Nucleus accumbens (tissue), 56 donors: ENCODE measurements around the gene SMAD6.

ENCODE experiments used
- DNase-seq, 56 donors: peaks; one replicate each; lab custom pipeline; 2025; lab: John Stamatoyannopoulos, UW

The SMAD6 gene

DNA sequence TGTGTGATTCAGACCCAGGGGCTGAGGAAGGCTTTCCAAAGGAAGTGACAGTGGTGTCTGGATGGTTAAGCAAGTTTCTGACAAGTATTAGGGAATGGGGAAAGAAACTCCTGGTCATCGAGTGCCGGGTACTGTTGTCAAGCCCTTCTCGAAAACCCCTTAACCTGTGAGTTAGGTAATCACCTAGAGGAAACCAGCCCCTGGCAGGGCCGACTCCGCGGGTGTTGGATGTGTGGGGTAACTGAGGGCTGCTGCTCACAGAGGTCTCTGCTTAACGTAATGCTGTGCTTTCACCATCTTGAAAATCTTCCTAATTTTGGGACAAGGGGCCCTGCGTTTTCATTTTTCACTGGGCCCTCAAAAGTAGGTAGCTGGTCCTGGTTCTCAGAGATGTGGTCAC, 67.0 kb downstream of the SMAD6 start:
- DNase-seq = no peak

DNA sequence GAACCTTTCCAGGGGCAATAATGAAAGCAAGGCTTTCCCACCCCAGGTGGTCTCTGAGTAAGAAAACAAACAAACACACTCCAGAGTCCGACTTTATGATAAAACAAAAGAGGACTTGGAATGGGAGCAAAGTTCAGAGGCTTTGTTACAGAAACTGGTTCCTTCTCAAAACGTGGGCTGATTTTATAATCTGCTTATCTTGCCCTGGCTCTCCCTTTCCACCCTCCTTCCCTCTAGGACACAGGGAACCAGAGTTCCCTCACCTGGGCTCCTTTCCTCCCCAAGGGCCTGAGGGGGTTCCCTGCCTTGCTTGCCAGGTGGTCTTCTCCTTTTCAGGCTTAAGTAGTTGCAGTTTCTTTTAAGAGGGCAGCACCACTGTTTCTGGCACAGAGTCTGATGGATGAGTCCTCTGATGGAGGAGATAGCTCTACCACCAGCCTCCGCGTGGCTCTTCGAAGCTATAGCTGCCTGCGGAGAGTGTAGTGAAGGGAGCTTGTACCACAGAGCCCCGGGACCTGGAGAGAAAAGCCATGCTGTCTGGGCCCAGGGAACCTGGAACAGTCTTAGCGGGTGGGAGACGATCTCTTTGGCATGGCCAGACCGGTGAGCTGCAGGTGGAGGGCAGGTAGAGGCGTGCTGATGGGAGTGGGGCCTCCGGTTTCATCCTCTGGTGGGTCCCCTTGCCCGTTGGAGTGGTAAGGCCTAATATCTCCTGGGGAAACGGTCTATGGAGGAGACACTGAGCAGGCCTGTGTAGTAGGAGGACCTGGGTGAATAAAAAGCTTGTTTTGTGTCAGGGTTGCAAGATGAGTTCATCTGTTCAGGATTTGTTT, 68.7 kb downstream of the SMAD6 start:
- no peak for DNase-seq

DNA sequence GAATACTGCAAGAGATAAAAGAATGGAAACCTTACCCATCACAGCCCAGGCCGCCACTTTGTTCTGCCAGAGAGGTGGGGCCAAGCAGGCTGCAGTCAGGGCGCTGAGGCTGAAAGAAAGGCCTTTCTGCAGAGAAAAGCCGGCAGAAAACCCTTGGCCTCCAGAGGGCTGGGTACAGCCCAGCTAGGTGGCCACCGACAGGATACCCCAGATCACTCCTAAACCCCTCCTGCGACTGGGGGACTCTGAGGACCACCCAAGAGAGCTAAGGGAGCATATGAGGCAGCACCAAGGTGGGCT, 69.3 kb downstream of the SMAD6 start:
- DNase-seq = no peak

DNA sequence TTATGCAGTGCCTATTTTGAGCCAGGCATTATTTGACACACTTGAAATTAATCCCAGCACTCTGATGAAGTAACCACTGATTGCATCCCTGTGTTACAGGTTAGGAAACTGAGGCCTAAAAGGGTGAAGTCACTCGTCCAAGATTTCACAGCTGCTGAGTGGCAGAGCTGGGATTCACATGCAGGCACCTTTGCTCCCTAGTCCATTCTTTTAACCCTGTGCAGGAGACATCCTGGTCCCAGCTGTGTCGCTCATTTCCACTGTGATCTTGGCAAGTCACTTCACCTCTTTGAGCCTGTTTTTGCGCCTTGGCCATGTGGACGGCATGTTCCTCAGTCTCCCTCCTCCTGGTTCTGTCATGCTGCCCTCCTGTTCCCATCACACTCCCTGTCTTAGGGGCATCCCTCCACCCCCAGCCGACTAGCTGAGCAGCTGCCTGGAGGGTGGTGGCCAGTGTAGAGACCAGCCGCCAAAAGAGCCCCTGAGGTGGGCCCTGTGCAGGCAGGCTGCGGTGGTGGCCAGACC, 70.6 kb downstream of the SMAD6 start:
- no peak for DNase-seq

DNA sequence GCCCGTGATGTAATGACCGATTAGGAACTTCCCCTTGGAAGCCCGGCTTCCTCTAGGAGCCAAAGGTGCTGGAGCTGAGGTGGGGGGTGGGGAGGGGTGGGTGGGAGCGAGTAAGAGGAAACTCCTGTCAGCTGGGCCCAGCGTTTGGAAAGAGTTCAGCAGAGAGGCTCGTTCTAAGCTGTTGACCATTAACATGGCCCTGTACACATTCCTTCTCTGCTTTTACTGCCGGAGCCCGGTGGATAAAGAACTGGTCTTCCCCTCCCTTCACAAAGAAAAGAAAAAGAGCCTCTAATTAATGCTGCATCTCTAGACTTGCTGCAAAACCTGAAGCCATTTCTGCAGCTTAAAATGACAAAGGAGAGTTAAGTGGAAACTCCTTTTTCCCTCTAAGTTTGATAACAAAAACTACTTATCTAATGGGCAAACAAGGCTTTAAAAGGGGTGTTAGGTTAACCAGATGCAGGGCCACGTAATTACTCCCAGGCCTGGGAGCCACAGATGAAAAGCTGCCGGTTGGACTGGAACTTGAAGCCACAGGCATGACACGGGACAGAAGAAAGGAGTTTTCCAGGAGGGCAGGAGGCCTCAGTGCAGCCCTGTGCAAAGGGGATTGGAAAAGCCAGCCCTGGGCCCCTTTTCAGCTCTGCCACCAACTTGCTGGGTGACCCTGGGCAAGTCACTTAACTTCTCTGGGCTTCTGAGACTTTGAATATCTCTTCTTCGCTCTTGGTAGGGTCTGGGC, 71.3 kb downstream of the SMAD6 start:
- no peak for DNase-seq

DNA sequence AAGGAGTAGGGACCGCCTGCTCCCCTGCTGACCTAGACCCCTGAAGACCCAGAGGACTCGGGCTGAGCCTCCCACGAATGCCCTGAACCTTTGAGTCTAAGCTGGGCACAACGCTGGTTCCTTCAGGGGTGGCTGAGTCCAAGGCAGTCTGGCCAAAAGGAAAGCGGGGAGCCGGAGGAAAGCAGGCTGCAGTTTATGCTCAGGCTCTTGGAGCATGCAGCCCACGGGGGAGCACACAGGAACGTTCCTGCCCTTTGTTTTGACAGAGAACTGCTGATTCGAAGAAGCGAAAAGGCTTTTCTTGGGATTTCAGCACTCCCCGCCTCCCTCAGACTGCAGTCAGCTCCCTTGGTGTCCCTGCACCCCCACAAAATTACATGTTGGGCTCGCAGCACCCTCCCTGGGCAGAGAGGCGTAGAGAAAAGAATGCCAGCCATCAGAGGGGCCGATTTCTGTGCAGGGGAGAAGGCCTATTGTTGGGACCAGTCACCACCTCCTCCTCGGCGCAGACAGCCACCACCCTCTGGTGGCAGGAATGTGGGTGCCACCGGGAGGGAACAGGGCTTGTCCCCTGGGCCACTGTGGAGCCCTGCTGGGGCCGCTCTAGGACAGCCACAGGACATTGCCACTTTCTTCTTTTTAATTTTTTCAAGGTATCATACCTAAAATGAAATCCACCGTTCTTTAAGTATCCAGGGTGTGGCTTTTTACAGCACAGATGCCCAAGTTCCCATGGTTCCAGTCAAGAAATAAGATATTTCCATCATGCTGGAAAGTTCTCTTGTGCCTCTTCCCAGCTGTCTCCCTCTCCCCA, 72.2 kb downstream of the SMAD6 start:
- peak in 48 of 56 donors; percentile 4 to 82 (median 48) for DNase-seq

DNA sequence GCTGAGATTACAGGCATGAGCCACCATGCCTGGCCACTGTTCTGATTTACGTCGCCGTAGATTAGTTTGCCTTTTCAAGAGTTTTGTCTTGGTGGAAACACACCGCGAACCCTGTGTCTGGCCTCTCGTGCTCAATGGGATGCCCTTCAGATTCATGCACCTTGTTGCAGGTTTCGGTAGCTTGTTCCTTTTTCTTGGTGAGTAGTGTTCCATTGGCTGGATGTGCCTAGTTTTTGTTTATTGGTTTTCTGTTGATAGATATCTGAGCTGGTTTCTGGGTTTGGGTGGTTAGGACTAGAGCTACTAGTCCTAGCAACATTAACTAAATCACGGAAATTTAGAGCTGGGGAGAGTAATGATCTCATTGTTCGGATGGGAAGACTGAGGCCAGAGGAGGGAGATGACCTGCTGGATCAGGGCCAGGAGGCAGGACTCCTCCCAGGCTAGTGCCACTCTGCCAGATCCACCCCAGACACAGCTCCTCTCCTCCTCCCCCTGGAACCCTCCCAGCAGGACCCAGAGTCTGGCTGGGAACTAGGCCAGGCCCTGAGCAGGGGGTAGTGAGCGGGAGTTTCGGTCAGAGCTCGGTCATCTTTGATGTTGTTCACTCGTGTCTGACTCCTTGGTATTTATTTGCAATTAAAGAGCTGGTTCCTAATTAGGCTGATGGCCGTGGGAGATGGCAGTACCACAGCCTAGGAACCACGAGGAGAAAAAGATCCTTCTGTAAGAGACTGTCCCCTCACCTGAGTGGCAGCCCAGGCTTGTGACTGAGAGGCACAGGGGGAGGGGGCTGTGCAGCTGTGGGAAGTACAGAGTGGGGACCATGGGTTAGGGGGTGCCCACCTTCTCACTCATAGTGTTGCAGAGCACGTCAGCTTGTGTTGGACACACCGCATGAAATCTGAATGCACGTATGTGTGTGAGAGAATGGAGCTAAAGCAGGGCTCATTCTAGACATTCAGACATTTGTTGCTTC, 73.4 kb downstream of the SMAD6 start:
- DNase-seq = peak in 10 of 56 donors; percentile 5 to 48 (median 20)

DNA sequence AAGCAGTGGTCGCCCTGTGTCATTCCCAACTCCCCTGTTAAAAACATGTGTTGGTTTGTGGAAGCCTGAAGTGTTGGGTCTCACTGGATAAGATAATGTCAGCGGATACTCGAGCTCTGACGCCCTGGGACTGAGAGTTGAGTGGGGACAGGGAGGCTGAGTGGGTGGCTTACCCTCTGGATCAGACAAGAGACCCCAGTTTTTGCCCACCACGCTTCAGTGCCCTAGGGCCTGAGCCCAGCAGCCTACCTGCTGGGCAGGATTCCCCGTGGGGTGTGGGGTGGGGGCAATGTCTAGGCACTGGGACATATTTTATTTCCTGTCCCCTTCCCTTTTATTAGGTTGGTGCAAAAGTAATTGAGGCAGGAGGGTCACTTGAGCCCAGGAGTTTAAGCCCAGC, 75.0 kb downstream of the SMAD6 start:
- no peak for DNase-seq

DNA sequence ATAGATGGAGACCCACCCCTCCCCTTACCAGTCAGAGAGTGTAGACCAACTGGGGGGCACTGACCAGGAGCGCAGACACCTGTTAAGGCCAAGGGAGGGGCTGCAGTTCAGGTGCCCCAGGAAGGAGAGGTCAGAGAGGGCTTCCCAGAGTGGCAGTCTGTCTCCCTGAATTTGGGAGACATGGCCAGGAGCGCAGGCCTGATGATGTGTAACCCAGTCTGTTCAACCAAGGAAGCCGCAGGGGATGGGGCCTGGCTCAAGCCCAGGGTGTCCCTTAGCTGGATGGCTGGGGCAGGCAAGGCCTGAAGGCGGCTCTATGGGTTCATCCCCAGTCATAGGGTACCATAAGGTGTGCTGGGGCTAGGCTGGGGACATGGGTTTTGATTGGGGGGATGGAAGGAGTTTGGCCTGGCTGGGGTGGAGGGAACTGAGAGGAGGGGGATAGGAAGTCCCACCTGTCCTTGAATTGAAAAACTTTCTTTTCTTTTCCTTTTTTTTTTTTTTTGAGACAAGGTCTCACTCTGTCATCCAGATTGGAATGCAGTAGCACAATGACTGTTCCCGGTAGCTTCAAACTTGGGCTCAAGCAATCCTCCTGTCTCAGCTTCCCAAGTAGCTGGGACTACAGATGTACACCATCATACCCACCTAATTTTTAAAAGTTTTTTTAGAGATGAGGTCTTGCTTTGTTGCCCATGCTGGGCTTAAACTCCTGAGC, 75.7 kb downstream of the SMAD6 start:
- no peak for DNase-seq

DNA sequence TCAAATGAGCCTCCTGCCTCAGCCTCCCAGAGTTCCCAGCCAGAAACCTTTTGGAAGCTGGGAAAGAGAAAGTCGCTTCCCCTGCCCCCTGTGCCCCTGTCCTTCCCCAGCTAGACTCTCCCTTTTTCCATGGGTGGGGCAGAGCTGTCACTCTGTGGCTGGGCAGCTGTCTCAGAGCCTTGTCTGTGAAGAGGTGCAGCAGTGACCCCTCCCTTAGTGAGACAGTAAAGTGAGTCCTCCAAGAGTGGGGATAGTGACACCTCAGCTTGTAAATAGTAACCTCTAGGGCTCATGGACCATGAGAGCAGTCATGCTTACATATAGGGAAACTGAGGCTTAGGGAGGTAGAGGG, 76.3 kb downstream of the SMAD6 start:
- DNase-seq = no peak

DNA sequence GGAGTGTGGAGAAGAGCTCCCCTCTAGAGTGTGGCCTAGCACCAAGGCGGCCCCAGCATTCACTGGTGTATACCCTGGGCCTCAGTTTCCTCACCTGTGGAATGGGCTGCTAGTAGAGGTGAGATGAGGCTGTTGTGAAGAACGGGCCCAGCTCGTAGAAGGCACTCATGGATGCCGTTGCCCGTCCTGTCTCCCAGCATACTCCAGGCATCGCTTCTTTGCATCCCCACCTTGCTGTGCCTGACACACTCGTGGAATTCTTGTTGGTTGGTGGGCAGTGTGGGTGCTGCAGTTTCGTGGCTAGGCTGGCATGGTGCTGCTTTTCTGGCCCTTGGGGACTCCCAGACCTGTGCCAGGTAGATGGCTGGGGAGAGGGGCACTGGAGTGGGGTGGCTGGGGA, 76.7 kb downstream of the SMAD6 start:
- DNase-seq = no peak

DNA sequence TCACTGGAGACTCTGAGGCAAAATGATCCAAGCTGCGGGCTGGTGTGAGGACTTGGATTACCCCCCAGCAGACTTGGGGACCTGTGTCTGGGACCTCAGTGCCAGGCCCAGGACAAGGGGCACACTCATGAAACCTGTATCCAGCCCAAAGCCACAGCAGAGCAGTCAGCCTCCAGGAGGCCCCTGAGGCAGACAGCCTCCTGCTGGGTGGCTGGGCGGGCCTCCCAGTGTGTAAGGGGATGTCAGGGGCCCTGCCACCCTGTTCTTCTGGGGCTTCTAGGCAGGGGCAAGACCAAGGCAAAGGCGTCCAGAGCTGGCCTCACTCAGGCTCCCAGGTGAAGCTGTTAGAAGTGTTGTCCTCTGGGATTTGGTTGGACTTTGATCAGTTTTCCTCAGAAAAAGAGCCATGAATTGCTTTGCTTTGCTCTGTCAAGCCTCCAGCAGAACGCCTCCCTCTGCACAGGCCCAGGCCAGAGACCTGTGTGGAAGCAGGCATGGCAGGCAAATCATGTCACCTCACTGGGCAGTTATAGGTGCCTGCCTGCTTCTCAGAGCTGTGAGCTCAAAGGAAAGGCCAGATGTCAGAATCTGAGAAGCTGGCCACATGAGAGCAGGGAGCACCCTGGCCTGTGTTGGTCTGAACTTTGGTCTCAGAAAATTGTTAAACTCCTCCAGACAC, 77.4 kb downstream of the SMAD6 start:
- DNase-seq = no peak

DNA sequence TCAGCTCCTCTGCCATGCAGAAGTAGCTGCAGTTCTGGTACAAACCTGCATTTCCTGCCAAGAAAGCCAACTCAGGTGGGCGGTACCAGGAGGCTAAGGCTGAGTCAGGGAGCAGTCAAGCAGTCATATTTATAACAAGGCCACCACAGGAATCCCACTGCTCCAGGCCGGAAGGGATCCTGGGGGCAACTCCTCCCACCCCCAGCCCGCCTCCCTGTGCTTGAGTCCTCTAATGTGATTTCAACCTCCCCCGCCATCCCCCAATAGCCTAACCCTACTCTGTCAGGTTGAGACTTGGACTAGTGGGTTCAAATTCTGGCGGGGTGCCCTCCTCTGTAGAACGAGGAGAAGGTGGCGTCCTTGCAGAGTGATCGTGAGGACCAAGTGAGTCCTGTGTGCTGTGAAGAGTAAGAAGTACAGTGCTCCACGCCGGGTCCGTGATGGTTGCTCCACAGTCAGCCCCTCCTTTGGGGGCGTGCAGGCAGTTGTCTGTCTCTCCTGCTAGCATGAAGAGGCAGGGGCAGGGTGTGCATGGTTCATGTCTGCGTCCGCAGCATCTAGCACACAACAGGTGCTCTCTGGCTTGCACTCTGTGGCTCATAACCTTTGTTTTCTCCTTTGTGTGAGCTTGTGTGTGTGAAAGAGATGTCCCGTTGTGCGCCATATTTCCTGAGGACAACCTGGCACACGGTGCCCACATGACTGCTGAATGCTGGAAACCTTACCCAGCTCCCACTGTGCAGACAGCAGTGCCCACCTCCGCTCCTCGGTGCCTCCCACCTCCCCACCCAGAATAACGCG, 78.3 kb downstream of the SMAD6 start:
- DNase-seq = peak in 1 of 56 donors; percentile 14

DNA sequence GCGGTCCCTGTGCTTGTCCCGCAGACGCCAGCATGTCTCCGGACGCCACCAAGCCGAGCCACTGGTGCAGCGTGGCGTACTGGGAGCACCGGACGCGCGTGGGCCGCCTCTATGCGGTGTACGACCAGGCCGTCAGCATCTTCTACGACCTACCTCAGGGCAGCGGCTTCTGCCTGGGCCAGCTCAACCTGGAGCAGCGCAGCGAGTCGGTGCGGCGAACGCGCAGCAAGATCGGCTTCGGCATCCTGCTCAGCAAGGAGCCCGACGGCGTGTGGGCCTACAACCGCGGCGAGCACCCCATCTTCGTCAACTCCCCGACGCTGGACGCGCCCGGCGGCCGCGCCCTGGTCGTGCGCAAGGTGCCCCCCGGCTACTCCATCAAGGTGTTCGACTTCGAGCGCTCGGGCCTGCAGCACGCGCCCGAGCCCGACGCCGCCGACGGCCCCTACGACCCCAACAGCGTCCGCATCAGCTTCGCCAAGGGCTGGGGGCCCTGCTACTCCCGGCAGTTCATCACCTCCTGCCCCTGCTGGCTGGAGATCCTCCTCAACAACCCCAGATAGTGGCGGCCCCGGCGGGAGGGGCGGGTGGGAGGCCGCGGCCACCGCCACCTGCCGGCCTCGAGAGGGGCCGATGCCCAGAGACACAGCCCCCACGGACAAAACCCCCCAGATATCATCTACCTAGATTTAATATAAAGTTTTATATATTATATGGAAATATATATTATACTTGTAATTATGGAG, 79.1 kb downstream of the SMAD6 start:
- DNase-seq = no peak

DNA sequence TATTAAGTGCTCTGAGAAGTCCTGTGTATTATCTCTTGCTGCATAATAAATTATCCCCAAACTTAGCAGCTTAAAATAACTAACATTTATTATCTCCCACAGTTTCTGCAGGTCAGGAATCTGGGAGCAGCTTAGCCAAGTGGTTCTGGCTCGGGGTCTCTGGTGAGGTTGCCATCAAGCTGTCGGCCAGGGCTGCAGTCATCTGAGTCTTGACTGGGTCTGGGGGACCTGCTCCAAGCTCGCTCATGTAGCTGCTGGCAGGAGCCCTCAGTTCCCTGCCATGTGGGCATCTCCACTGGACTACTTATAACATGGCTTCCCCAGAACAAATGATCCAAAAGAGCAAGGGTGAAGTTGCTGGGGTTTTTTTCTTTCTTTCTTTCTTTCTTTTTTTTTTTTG, 80.7 kb downstream of the SMAD6 start:
- DNase-seq = no peak

DNA sequence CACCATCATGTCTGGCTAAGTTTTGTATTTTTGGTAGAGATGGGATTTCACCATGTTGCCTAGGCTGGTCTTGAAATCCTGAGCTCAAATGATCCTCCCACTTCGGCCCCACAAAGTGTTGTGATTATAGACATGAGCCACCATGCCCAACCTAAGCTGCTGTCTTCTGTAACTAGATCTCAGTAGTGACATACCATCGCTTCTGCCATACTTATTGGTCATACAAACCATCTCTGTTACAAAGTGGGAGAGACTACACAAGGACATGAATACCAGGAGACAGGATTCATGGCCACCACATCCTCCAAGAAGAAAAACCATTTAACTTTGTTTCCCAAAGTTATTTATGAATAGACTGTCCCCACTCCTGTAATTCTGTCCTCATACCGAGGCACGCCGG, 81.3 kb downstream of the SMAD6 start:
- DNase-seq = no peak

DNA sequence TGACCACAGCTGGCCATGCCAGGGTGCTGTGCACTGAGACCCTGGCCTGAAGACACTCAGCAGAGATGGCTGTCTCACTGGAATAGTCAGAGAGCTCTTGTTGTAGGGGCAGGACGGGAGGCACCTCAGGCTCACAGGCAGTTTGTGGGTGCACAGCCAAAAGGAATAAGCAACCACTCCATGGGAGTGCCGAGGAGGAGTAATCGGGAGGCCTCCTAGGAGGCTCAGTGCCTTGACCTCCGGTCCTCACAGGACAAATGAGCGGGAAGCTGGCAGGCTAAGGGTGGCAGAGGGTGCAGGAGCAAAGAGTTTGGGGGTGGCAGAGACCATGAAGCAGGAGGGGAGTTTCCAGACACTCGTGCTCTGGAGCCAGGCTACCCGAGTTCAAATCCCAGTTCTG, 81.7 kb downstream of the SMAD6 start:
- DNase-seq = no peak
